Loucy (cell line): ENCODE measurements around the gene MMUT.

ENCODE experiments used
- EZH2phosphoT487 ChIP-seq: fragments of 200-600 bp; IDR thresholded peaks from 2 replicates; pipeline ENCODE4 v1.6.1; 2018; ENCODE audit warnings: antibody characterized with exemption, mild to moderate bottlenecking, moderate library complexity, borderline replicate concordance
- TF ChIP-seq, protein P1 (sequence below): fragments of 200-600 bp; sonication (generic); conservative IDR thresholded peaks from 2 replicates; pipeline ENCODE4 v1.5.1; 2014; ENCODE audit warnings: mild to moderate bottlenecking, antibody characterized with exemption, low read length

GRCh38 chr6:49415358-49415757, 47.7 kb downstream of the MMUT start:
- TF ChIP-seq, protein P1, sequence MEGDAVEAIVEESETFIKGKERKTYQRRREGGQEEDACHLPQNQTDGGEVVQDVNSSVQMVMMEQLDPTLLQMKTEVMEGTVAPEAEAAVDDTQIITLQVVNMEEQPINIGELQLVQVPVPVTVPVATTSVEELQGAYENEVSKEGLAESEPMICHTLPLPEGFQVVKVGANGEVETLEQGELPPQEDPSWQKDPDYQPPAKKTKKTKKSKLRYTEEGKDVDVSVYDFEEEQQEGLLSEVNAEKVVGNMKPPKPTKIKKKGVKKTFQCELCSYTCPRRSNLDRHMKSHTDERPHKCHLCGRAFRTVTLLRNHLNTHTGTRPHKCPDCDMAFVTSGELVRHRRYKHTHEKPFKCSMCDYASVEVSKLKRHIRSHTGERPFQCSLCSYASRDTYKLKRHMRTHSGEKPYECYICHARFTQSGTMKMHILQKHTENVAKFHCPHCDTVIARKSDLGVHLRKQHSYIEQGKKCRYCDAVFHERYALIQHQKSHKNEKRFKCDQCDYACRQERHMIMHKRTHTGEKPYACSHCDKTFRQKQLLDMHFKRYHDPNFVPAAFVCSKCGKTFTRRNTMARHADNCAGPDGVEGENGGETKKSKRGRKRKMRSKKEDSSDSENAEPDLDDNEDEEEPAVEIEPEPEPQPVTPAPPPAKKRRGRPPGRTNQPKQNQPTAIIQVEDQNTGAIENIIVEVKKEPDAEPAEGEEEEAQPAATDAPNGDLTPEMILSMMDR, result no peak
- TF ChIP-seq EZH2phosphoT487, result no peak
